Measurements from ENCODE around the gene RIF1. TPM values are rescaled to one million over a fixed set of nuclear protein-coding genes. Genes with fewer than 3 reads are reported as not detected.

Gene RIF1
- total and polyA plus RNA-seq, 9 of the 15 experiments (the other 6 are each of a cell fraction or from before 2014, with no cell fraction given): 11.0 to 109 (median 44.2) TPM

DNA sequence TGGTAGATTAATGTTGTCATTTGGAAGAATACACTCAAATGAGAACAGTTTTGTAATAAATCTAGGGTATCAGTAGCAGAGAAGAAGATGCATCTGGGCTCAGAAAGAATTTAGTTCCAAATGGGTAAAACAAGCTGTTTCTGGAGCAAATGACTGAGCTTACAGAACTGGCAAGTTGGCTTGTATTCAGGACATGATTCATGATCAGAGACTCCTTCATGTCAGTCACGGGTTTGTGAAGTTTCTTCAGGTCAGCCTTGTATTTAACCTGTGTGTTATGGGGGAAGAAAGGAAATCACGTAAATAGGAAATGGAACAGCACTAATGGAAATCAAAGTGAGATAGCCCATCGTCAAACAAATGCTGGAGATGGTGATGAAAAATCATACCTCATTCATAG lies 109.1 kb downstream of the RIF1 start:
- Histone ChIP-seq H3K9me1 (ENCODE audit: control insufficient read depth, insufficient read depth, low read length) (no peaks in the 10 kb centered on the region), H3K27ac (ENCODE audit: extremely low read depth, low read depth, low read length) (no peak overlapping the region), H3K79me2 (ENCODE audit: control insufficient read depth, insufficient read depth, low read length) (no peaks in the 10 kb centered on the region), H2AFZ (ENCODE audit: low read depth, low read length) (no peak overlapping the region), H3K4me1 (replicated peaks in 1 of 2; ENCODE audit: control insufficient read depth in 2 of 2, insufficient read depth in 2 of 2, low read length in 2 of 2) (no peaks in the 10 kb centered on the region), H4K20me1 (replicated peaks; ENCODE audit: control insufficient read depth, insufficient read depth, low read length) (no peaks in the 10 kb centered on the region), H3K4me2 (ENCODE audit: insufficient read depth, low read length) (no peak overlapping the region), H3K9me3 (replicated peaks; ENCODE audit: control insufficient read depth, insufficient read depth, low read depth, low read length) (no peaks in the 10 kb centered on the region), H3K4me3 (no peak overlapping the region), H3K36me3 (ENCODE audit: control insufficient read depth, insufficient read depth, low read length) (no peaks in the 10 kb centered on the region), H3K27me3 (ENCODE audit: control insufficient read depth in 2 of 2, insufficient read depth in 2 of 2, low read length in 2 of 2) (no peaks in the 10 kb centered on the region), H3K9ac (ENCODE audit: insufficient read depth in 1 of 2, low read depth in 2 of 2, low read length in 2 of 2) (no peak overlapping the region)
- ChIA-PET POLR2A (interaction anchor here (0.6 kb wide), 1 partner anchor 14 kb away, joined by 4 read pairs; no protein-coding TSS in a partner anchor), CTCF (ENCODE audit: low intra/inter-chr PET ratio) (no interaction called here)
- BruUV-seq (replicated peaks): no TSS peak
- DNase-seq (ENCODE audit: extremely low read depth in 1 of 4, low spot score in 3 of 4) (no peak), ATAC-seq (no peak), FAIRE-seq (no peak)
- intact Hi-C loops (cut with micrococcal nuclease) (no loop called here), in situ Hi-C loops (cut with MboI) (no loop called here)
- WGBS (ENCODE audit: insufficient coverage, low coverage, missing lambda C conversion rate): 44% methylated on average over 3 of the region's 3 CpGs
- no peak for TF ChIP-seq CHD2 (IDR thresholded peaks at IDR 0.05; ENCODE audit: low read depth, low read length)

DNA sequence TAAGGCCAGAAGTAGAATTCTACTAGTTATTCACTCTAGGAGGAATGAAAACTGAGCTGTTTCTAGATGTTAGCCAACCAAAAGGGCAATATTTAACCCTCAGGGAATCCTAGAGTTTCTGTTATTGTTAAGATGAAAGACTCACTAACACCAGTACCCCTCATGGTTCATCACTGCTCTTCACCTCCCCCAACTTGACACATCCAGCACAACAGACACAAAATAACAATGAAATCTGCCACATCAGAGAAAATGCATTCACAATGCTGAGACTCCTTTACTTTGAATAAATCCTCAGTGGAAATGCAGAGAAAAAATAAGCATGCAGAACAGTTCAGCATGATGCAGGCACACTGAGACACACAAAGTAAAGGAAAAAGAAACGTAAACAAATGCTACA lies 111.3 kb downstream of the RIF1 start:
- no peak for FAIRE-seq
- no peak overlapping the region for H3K4me3 ChIP-seq
- H3K36me3 ChIP-seq (ENCODE audit: control insufficient read depth, insufficient read depth, low read length): no peaks in the 10 kb centered on the region
- H3K4me2 ChIP-seq (ENCODE audit: insufficient read depth, low read length): no peak overlapping the region
- H3K27ac ChIP-seq (ENCODE audit: extremely low read depth, low read depth, low read length): no peak overlapping the region
- ATAC-seq: no peak
- no peaks in the 10 kb centered on the region for H3K9me1 ChIP-seq (ENCODE audit: control insufficient read depth, insufficient read depth, low read length)
- H3K9ac ChIP-seq (ENCODE audit: insufficient read depth in 1 of 2, low read depth in 2 of 2, low read length in 2 of 2): no peak overlapping the region
- CTCF ChIA-PET (ENCODE audit: low intra/inter-chr PET ratio): no interaction called here
- WGBS (ENCODE audit: insufficient coverage, low coverage, missing lambda C conversion rate): 12% methylated on average over 1 of the region's 1 CpG
- no peak overlapping the region for H2AFZ ChIP-seq (ENCODE audit: low read depth, low read length)
- in situ Hi-C loops (cut with MboI): no loop called here
- no peaks in the 10 kb centered on the region for H4K20me1 ChIP-seq (replicated peaks; ENCODE audit: control insufficient read depth, insufficient read depth, low read length)
- no peak for DNase-seq (ENCODE audit: extremely low read depth in 1 of 4, low spot score in 3 of 4)
- intact Hi-C loops (cut with micrococcal nuclease): no loop called here
- no peaks in the 10 kb centered on the region for H3K27me3 ChIP-seq (ENCODE audit: control insufficient read depth in 2 of 2, insufficient read depth in 2 of 2, low read length in 2 of 2)
- POLR2A ChIA-PET: no interaction called here
- BruUV-seq (replicated peaks): no TSS peak
- no peaks in the 10 kb centered on the region for H3K79me2 ChIP-seq (ENCODE audit: control insufficient read depth, insufficient read depth, low read length)
- H3K9me3 ChIP-seq (replicated peaks; ENCODE audit: control insufficient read depth, insufficient read depth, low read depth, low read length): no peaks in the 10 kb centered on the region
- no peaks in the 10 kb centered on the region for H3K4me1 ChIP-seq (replicated peaks in 1 of 2; ENCODE audit: control insufficient read depth in 2 of 2, insufficient read depth in 2 of 2, low read length in 2 of 2)
- TF ChIP-seq FOXJ3 (CRISPR knock-in tag; IDR thresholded peaks at IDR 0.05): no peak
- TF ChIP-seq, protein P1, sequence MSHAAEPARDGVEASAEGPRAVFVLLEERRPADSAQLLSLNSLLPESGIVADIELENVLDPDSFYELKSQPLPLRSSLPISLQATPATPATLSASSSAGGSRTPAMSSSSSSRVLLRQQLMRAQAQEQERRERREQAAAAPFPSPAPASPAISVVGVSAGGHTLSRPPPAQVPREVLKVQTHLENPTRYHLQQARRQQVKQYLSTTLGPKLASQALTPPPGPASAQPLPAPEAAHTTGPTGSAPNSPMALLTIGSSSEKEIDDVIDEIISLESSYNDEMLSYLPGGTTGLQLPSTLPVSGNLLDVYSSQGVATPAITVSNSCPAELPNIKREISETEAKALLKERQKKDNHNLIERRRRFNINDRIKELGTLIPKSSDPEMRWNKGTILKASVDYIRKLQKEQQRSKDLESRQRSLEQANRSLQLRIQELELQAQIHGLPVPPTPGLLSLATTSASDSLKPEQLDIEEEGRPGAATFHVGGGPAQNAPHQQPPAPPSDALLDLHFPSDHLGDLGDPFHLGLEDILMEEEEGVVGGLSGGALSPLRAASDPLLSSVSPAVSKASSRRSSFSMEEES (CRISPR knock-in tag; IDR thresholded peaks at IDR 0.05): no peak
- TF ChIP-seq, protein P2, sequence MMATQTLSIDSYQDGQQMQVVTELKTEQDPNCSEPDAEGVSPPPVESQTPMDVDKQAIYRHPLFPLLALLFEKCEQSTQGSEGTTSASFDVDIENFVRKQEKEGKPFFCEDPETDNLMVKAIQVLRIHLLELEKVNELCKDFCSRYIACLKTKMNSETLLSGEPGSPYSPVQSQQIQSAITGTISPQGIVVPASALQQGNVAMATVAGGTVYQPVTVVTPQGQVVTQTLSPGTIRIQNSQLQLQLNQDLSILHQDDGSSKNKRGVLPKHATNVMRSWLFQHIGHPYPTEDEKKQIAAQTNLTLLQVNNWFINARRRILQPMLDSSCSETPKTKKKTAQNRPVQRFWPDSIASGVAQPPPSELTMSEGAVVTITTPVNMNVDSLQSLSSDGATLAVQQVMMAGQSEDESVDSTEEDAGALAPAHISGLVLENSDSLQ (IDR thresholded peaks at IDR 0.05): no peak
- TF ChIP-seq, protein P3, sequence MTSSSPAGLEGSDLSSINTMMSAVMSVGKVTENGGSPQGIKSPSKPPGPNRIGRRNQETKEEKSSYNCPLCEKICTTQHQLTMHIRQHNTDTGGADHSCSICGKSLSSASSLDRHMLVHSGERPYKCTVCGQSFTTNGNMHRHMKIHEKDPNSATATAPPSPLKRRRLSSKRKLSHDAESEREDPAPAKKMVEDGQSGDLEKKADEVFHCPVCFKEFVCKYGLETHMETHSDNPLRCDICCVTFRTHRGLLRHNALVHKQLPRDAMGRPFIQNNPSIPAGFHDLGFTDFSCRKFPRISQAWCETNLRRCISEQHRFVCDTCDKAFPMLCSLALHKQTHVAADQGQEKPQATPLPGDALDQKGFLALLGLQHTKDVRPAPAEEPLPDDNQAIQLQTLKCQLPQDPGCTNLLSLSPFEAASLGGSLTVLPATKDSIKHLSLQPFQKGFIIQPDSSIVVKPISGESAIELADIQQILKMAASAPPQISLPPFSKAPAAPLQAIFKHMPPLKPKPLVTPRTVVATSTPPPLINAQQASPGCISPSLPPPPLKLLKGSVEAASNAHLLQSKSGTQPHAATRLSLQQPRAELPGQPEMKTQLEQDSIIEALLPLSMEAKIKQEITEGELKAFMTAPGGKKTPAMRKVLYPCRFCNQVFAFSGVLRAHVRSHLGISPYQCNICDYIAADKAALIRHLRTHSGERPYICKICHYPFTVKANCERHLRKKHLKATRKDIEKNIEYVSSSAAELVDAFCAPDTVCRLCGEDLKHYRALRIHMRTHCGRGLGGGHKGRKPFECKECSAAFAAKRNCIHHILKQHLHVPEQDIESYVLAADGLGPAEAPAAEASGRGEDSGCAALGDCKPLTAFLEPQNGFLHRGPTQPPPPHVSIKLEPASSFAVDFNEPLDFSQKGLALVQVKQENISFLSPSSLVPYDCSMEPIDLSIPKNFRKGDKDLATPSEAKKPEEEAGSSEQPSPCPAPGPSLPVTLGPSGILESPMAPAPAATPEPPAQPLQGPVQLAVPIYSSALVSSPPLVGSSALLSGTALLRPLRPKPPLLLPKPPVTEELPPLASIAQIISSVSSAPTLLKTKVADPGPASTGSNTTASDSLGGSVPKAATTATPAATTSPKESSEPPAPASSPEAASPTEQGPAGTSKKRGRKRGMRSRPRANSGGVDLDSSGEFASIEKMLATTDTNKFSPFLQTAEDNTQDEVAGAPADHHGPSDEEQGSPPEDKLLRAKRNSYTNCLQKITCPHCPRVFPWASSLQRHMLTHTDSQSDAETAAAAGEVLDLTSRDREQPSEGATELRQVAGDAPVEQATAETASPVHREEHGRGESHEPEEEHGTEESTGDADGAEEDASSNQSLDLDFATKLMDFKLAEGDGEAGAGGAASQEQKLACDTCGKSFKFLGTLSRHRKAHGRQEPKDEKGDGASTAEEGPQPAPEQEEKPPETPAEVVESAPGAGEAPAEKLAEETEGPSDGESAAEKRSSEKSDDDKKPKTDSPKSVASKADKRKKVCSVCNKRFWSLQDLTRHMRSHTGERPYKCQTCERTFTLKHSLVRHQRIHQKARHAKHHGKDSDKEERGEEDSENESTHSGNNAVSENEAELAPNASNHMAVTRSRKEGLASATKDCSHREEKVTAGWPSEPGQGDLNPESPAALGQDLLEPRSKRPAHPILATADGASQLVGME (CRISPR knock-in tag; IDR thresholded peaks at IDR 0.05): no peak
- no peak for TF ChIP-seq ILK (tag; IDR thresholded peaks at IDR 0.05; ENCODE audit: borderline replicate concordance, low read depth)
- TF ChIP-seq TCFL5 (CRISPR knock-in tag; conservative IDR thresholded peaks at IDR 0.05): no peak
- TF ChIP-seq SMARCA4 (IDR thresholded peaks at IDR 0.05): no peak

Measured in K562 (cell line).